Coronary artery (tissue), 2 donors: ENCODE measurements around the gene MRI1.

Source experiments
- DNase-seq: peaks from one replicate; pipeline ENCODE4 v3.0.0-alpha.2; 2017; ENCODE audit warnings: low spot score
- H3K27ac ChIP-seq, 2 donors: fragments of 200-600 bp; sonication (generic); one replicate each; pipeline ENCODE4 v1.5.1; 2016 to 2019
- H3K4me3 ChIP-seq: fragments of 200-600 bp; sonication (generic); 2 replicates; pipeline ENCODE4 v1.5.1; 2016; ENCODE audit warnings: mild to moderate bottlenecking, moderate library complexity
- TF ChIP-seq, protein P1 (sequence below): fragments of 200-600 bp; sonication (generic); IDR thresholded peaks from one replicate; pipeline ENCODE4 v1.5.1; 2019; ENCODE audit warnings: antibody characterized with exemption

The MRI1 gene

DNA sequence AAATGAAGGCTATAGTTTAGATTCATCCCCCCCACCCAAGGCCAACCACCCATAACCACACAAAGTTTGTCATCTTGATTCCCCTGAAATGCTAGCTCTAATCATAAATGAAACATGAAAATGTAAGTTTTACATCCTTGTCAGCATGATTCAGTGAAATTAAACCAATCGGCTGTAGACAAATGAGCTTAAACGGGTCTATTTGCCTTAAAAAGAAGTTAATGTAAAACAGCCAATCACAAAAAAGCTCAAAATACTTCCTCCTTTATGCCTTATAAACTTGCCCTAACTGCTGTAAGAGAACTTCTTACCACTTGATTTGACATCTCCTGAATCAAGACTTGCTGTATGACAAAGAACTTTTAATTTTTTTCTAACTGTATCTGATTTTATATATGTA is 34.5 kb upstream of the MRI1 start:
- Histone ChIP-seq H3K27ac (peak overlapping the region; percentile 84 to 85), H3K4me3 (no peak overlapping the region)
- TF ChIP-seq, protein P1, sequence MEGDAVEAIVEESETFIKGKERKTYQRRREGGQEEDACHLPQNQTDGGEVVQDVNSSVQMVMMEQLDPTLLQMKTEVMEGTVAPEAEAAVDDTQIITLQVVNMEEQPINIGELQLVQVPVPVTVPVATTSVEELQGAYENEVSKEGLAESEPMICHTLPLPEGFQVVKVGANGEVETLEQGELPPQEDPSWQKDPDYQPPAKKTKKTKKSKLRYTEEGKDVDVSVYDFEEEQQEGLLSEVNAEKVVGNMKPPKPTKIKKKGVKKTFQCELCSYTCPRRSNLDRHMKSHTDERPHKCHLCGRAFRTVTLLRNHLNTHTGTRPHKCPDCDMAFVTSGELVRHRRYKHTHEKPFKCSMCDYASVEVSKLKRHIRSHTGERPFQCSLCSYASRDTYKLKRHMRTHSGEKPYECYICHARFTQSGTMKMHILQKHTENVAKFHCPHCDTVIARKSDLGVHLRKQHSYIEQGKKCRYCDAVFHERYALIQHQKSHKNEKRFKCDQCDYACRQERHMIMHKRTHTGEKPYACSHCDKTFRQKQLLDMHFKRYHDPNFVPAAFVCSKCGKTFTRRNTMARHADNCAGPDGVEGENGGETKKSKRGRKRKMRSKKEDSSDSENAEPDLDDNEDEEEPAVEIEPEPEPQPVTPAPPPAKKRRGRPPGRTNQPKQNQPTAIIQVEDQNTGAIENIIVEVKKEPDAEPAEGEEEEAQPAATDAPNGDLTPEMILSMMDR: no peak
- no peak for DNase-seq

GRCh38 chr19:13731147-13731964 is 33.0 kb upstream of the MRI1 start:
- Histone ChIP-seq H3K27ac (peak overlapping the region; percentile 84 to 85), H3K4me3 (peak overlapping the region; percentile 71)
- TF ChIP-seq, protein P1: no peak
- DNase-seq: peak; percentile 93

GRCh38 chr19:13732337-13732736 is 32.0 kb upstream of the MRI1 start:
- Histone ChIP-seq H3K4me3 (peak overlapping the region; percentile 71), H3K27ac (peak overlapping the region in 1 of 2 donors; percentile 84)
- no peak for DNase-seq
- TF ChIP-seq, protein P1: no peak

GRCh38 chr19:13734751-13735150 is 29.6 kb upstream of the MRI1 start:
- TF ChIP-seq, protein P1: no peak
- H3K27ac ChIP-seq: no peak overlapping the region
- no peak for DNase-seq
- no peak overlapping the region for H3K4me3 ChIP-seq

GRCh38 chr19:13738073-13738472 is 26.2 kb upstream of the MRI1 start:
- Histone ChIP-seq H3K4me3 (no peak overlapping the region), H3K27ac (no peak overlapping the region)
- TF ChIP-seq, protein P1: no peak
- no peak for DNase-seq

GRCh38 chr19:13741893-13742292 is 22.4 kb upstream of the MRI1 start:
- no peak for DNase-seq
- Histone ChIP-seq H3K27ac (no peak overlapping the region), H3K4me3 (no peak overlapping the region)
- TF ChIP-seq, protein P1: no peak

- no peak overlapping the region for H3K27ac ChIP-seq
- TF ChIP-seq, protein P1: no peak
- no peak overlapping the region for H3K4me3 ChIP-seq
- DNase-seq: no peak
Observed at GRCh38 chr19:13742756-13743155, 21.6 kb upstream of the MRI1 start.
